ENCODE results near the gene PIK3C2B.

Gene PIK3C2B

DNA sequence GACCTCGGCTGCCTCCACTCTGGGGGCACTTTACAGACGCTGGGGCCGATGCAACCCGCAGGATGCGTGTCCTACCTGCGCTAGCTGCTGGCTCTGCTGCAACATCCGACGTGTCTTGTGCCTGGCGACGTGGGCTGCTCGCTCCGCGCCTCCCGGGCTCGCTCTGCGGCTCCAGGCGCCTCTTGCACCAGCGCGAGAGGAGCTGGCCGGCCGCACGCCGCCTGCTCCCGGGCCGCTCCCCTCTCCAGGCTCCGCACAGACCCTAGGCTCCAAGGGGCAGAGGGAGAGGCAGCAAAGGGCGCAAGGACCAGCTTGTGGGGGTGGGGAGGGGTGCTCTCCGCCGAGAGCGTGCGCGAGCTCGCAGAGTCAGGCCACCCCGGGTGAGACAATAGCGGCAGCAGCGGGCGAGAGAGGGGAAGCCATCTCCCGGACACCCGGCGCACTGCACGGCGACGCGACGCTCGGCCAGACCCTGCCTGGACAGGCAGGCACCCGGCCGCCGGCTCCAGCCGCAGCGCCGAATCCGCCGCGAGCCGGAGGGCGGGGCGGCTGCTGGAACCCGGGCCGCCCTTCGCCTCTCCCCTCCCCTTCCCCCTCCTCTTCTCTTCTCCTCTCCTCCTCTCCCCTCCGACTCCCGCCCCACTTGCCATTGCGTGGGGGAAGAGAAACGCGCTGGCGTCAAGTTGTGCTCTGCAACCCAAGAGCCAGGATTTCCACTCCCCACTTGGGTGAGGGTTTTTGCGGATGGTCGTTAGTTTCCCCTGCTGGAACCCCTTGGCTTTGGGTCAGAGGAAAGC is at the start of gene PIK3C2B:
Gene PIK3C2B (minus strand): TSS at position 525 of the 797 bp plus-strand sequence. CDS start 25,003 bp downstream, outside the sequence.
- peak within 1 kb of the TSS; percentile 52 for H3K4me3 ChIP-seq (ENCODE audit: control insufficient read depth, low read depth, low read length)
- DNase-seq (ENCODE audit: low read depth): no peak
- TF ChIP-seq, protein P1, sequence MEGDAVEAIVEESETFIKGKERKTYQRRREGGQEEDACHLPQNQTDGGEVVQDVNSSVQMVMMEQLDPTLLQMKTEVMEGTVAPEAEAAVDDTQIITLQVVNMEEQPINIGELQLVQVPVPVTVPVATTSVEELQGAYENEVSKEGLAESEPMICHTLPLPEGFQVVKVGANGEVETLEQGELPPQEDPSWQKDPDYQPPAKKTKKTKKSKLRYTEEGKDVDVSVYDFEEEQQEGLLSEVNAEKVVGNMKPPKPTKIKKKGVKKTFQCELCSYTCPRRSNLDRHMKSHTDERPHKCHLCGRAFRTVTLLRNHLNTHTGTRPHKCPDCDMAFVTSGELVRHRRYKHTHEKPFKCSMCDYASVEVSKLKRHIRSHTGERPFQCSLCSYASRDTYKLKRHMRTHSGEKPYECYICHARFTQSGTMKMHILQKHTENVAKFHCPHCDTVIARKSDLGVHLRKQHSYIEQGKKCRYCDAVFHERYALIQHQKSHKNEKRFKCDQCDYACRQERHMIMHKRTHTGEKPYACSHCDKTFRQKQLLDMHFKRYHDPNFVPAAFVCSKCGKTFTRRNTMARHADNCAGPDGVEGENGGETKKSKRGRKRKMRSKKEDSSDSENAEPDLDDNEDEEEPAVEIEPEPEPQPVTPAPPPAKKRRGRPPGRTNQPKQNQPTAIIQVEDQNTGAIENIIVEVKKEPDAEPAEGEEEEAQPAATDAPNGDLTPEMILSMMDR (IDR thresholded peaks at IDR 0.05; ENCODE audit: control insufficient read depth, insufficient read depth, low read depth, low read length, missing control alignments): peak; percentile 41

DNA sequence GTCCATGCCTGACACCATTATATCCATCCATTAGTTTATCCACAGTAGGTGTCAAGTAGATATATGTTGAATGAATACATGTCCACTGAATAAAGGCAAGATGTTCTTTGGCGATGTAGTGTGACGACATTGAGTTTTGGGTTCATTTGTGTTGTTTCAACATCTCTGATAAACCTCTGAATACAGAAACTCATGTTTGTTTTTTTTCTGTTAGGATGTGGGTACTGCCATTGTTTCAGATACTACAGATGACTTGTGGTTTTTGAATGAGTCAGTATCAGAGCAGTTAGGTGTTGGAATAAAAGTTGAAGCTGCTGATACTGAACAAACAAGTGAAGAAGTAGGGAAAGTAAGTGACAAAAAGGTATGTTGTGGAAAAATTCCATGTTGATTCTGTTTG is 49.7 kb upstream of the PIK3C2B start:
- TF ChIP-seq, protein P1 (IDR thresholded peaks at IDR 0.05; ENCODE audit: control insufficient read depth, insufficient read depth, low read depth, low read length, missing control alignments): no peak
- DNase-seq (ENCODE audit: low read depth): no peak
- H3K4me3 ChIP-seq (ENCODE audit: control insufficient read depth, low read depth, low read length): no peak overlapping the region

DNA sequence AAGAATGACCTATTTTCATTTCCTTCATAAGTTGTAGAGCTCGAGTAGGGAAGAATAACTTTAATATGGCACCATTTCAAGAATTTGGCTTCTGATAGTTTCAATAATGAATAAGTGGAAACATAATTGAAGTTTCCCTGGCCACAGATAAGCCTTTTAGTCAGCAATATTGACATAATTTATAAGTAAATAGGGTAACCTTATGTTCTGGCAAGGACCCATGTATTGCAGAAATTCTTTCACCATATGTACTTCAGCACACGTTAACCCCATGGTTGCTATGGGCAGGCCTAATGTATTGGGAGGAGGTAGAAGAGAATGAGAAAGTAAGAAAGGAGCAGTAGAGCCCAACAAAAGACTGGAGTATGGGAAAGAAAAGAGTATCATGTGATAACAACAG is 47.0 kb upstream of the PIK3C2B start:
- TF ChIP-seq, protein P1 (IDR thresholded peaks at IDR 0.05; ENCODE audit: control insufficient read depth, insufficient read depth, low read depth, low read length, missing control alignments): no peak
- no peak for DNase-seq (ENCODE audit: low read depth)
- no peak overlapping the region for H3K4me3 ChIP-seq (ENCODE audit: control insufficient read depth, low read depth, low read length)

DNA sequence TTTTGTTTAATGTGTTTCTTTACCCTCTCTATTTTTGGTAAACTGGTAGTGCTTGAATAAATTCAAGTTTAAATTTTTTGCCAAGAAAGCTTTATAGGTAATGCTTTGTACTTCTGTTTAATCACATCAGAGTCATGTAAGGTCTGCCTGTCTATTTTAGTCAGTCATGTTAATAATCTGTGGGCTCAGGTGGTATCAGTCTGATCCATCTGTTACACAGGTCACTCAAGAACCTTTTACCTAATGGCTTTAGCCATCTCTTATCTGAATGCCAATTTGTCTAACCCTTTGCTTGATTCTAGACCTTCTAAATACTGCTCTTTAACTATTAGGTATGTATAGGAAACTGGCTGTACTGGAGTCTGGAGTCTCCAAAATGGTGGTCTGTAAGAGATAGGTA is 38.2 kb upstream of the PIK3C2B start:
- no peak for DNase-seq (ENCODE audit: low read depth)
- TF ChIP-seq, protein P1 (IDR thresholded peaks at IDR 0.05; ENCODE audit: control insufficient read depth, insufficient read depth, low read depth, low read length, missing control alignments): no peak

DNA sequence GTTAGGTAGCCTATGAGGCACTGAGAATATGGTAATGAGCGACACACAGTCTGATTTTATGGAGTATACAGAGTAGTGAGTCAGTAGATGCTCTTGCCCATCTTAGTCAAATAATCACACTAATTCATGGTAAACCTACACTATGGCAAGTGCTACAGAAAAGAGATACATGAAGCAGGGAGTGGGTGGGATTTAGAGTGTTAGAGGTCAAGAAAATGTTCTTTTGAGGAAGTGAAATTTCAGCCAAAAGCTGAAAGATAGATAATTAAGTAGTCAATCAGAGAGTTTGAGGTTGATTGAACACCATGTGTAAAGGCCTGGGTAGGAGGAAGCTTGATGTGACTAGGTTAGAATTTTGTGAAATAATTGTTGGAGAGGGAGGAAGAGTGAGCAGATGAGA is 36.3 kb upstream of the PIK3C2B start:
- no peak for DNase-seq (ENCODE audit: low read depth)
- no peak overlapping the region for H3K4me3 ChIP-seq (ENCODE audit: control insufficient read depth, low read depth, low read length)
- TF ChIP-seq, protein P1 (IDR thresholded peaks at IDR 0.05; ENCODE audit: control insufficient read depth, insufficient read depth, low read depth, low read length, missing control alignments): no peak

More for the DNA sequence above, 38.2 kb upstream of the PIK3C2B start:
- no peak overlapping the region for H3K4me3 ChIP-seq (ENCODE audit: control insufficient read depth, low read depth, low read length)

GRCh38 chr1:204529371-204529895 is 34.8 kb upstream of the PIK3C2B start:
- DNase-seq (ENCODE audit: low read depth): no peak
- H3K4me3 ChIP-seq (ENCODE audit: control insufficient read depth, low read depth, low read length): no peak overlapping the region
- TF ChIP-seq, protein P1 (IDR thresholded peaks at IDR 0.05; ENCODE audit: control insufficient read depth, insufficient read depth, low read depth, low read length, missing control alignments): no peak
